ENCODE data around the gene AKAP8.

DNA sequence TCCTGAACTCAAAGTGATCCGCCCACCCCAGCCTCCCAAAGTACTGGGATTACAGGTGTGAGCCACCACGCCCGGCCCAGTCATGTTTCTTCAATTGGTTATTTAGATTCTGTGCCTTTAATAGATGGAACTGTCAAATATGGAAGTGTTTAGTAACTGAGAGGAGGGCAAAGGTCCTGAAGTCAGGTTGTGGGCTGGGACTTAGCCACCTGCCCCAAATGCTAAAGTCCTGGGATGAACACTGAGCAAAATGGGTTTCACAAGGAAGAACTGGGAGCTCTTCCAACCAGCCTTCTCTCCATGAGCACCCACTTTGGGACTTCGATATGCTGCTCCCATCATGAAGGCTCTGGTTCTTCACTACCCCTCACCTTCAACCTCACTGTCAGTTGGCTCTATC lies 21.7 kb downstream of the AKAP8 start:
- TF ChIP-seq, protein P1, sequence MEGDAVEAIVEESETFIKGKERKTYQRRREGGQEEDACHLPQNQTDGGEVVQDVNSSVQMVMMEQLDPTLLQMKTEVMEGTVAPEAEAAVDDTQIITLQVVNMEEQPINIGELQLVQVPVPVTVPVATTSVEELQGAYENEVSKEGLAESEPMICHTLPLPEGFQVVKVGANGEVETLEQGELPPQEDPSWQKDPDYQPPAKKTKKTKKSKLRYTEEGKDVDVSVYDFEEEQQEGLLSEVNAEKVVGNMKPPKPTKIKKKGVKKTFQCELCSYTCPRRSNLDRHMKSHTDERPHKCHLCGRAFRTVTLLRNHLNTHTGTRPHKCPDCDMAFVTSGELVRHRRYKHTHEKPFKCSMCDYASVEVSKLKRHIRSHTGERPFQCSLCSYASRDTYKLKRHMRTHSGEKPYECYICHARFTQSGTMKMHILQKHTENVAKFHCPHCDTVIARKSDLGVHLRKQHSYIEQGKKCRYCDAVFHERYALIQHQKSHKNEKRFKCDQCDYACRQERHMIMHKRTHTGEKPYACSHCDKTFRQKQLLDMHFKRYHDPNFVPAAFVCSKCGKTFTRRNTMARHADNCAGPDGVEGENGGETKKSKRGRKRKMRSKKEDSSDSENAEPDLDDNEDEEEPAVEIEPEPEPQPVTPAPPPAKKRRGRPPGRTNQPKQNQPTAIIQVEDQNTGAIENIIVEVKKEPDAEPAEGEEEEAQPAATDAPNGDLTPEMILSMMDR (IDR thresholded peaks at IDR 0.05) = no peak
- TF ChIP-seq TCF7L2 (IDR thresholded peaks at IDR 0.05; ENCODE audit: low read depth, low read length) = no peak
- no peak for TF ChIP-seq POLR2AphosphoS5 (IDR thresholded peaks at IDR 0.05; ENCODE audit: low read depth, low read length)
